ENCODE results near the gene BDNF. TPM values are rescaled to one million over a fixed set of nuclear protein-coding genes. Genes with fewer than 3 reads are reported as not detected.

Gene BDNF
- total and polyA plus RNA-seq, 2 donors (not counting 1 experiment from before 2014, with no cell fraction given), result 11.2 to 16.7 TPM

- H3K27ac ChIP-seq (ENCODE audit: insufficient read depth, low read length), result no peak overlapping the region
- no peaks in the 10 kb centered on the region for H3K79me2 ChIP-seq (ENCODE audit: control insufficient read depth, insufficient read depth, low read length)
- H3K4me3 ChIP-seq (replicated peaks in 1 of 4; ENCODE audit: control extremely low read depth in 1 of 4, insufficient read depth in 1 of 4, low read depth in 3 of 4, low read length in 4 of 4), result no peak overlapping the region
- H3K9ac ChIP-seq (ENCODE audit: insufficient read depth, low read length), result no peak overlapping the region
- H4K20me1 ChIP-seq (ENCODE audit: control insufficient read depth, extremely low read depth, insufficient read depth, low read length), result no peaks in the 10 kb centered on the region
- no peak for DNase-seq (ENCODE audit: low read depth in 2 of 2)
- no peaks in the 10 kb centered on the region for H3K27me3 ChIP-seq (ENCODE audit: control insufficient read depth, insufficient read depth, low read length)
- no peaks in the 10 kb centered on the region for H3K36me3 ChIP-seq (ENCODE audit: control insufficient read depth, insufficient read depth, low read length)
- TF ChIP-seq EZH2 (IDR thresholded peaks at IDR 0.05; ENCODE audit: low read length, missing control alignments), result no peak
- TF ChIP-seq CTCF (conservative IDR thresholded peaks at IDR 0.05 in 1 of 2, IDR thresholded peaks at IDR 0.05 in 1 of 2; ENCODE audit: low read depth in 1 of 2, low read length in 2 of 2), result no peak
- no peak overlapping the region for H2AFZ ChIP-seq (ENCODE audit: low read length)
- no peaks in the 10 kb centered on the region for H3K9me3 ChIP-seq (ENCODE audit: control insufficient read depth, insufficient read depth, low read depth, low read length)
- no peaks in the 10 kb centered on the region for H3K4me1 ChIP-seq (ENCODE audit: control insufficient read depth, extremely low read depth, insufficient read depth, low read length)
- H3K4me2 ChIP-seq (ENCODE audit: extremely low read depth, insufficient read depth, low read length), result no peak overlapping the region
Measured at GRCh38 chr11:27651711-27652110, 48.5 kb downstream of the BDNF start.

- Histone ChIP-seq H3K79me2 (ENCODE audit: control insufficient read depth, insufficient read depth, low read length) (no peaks in the 10 kb centered on the region), H3K27me3 (ENCODE audit: control insufficient read depth, insufficient read depth, low read length) (no peaks in the 10 kb centered on the region), H3K4me3 (replicated peaks in 1 of 4; ENCODE audit: control extremely low read depth in 1 of 4, insufficient read depth in 1 of 4, low read depth in 3 of 4, low read length in 4 of 4) (no peak overlapping the region), H3K36me3 (ENCODE audit: control insufficient read depth, insufficient read depth, low read length) (no peaks in the 10 kb centered on the region), H4K20me1 (ENCODE audit: control insufficient read depth, extremely low read depth, insufficient read depth, low read length) (no peaks in the 10 kb centered on the region), H3K4me2 (ENCODE audit: extremely low read depth, insufficient read depth, low read length) (no peak overlapping the region), H3K27ac (ENCODE audit: insufficient read depth, low read length) (no peak overlapping the region), H3K9ac (ENCODE audit: insufficient read depth, low read length) (no peak overlapping the region), H3K9me3 (ENCODE audit: control insufficient read depth, insufficient read depth, low read depth, low read length) (no peaks in the 10 kb centered on the region), H3K4me1 (ENCODE audit: control insufficient read depth, extremely low read depth, insufficient read depth, low read length) (no peaks in the 10 kb centered on the region), H2AFZ (ENCODE audit: low read length) (no peak overlapping the region)
- TF ChIP-seq CTCF (conservative IDR thresholded peaks at IDR 0.05 in 1 of 2, IDR thresholded peaks at IDR 0.05 in 1 of 2; ENCODE audit: low read depth in 1 of 2, low read length in 2 of 2) (no peak), EZH2 (IDR thresholded peaks at IDR 0.05; ENCODE audit: low read length, missing control alignments) (no peak)
- no peak for DNase-seq (ENCODE audit: low read depth in 2 of 2)
Measured at GRCh38 chr11:27650988-27651387, 49.3 kb downstream of the BDNF start.

- Histone ChIP-seq H4K20me1 (ENCODE audit: control insufficient read depth, extremely low read depth, insufficient read depth, low read length) (no peaks in the 10 kb centered on the region), H3K9ac (ENCODE audit: insufficient read depth, low read length) (no peak overlapping the region), H3K27ac (ENCODE audit: insufficient read depth, low read length) (no peak overlapping the region), H3K4me3 (replicated peaks in 1 of 4; ENCODE audit: control extremely low read depth in 1 of 4, insufficient read depth in 1 of 4, low read depth in 3 of 4, low read length in 4 of 4) (no peak overlapping the region), H3K4me1 (ENCODE audit: control insufficient read depth, extremely low read depth, insufficient read depth, low read length) (no peaks in the 10 kb centered on the region), H2AFZ (ENCODE audit: low read length) (no peak overlapping the region), H3K27me3 (ENCODE audit: control insufficient read depth, insufficient read depth, low read length) (no peaks in the 10 kb centered on the region), H3K79me2 (ENCODE audit: control insufficient read depth, insufficient read depth, low read length) (no peaks in the 10 kb centered on the region), H3K36me3 (ENCODE audit: control insufficient read depth, insufficient read depth, low read length) (no peaks in the 10 kb centered on the region), H3K4me2 (ENCODE audit: extremely low read depth, insufficient read depth, low read length) (no peak overlapping the region), H3K9me3 (ENCODE audit: control insufficient read depth, insufficient read depth, low read depth, low read length) (no peaks in the 10 kb centered on the region)
- DNase-seq (ENCODE audit: low read depth in 2 of 2), result no peak
- TF ChIP-seq CTCF (conservative IDR thresholded peaks at IDR 0.05 in 1 of 2, IDR thresholded peaks at IDR 0.05 in 1 of 2; ENCODE audit: low read depth in 1 of 2, low read length in 2 of 2), result no peak
- TF ChIP-seq EZH2 (IDR thresholded peaks at IDR 0.05; ENCODE audit: low read length, missing control alignments), result no peak
Measured at GRCh38 chr11:27649800-27650199, 50.5 kb downstream of the BDNF start.
